Activated T-cell treated with anti-CD3 and anti-CD28 coated beads for 1 hour (primary cell): ENCODE results near the gene GSK3A.

Source experiments
- DNase-seq: peaks from one replicate; pipeline ENCODE4 v3.0.0-alpha.2; 2020; ENCODE audit warnings: low read depth

The GSK3A gene

GRCh38 chr19:42280815-42281145 lies 38.4 kb upstream of the GSK3A start:
- no peak for DNase-seq

- DNase-seq = peak; percentile 78
These were observed 37.8 kb upstream of the GSK3A start for GRCh38 chr19:42279902-42280814.

- no peak for DNase-seq
These were observed 36.9 kb upstream of the GSK3A start for GRCh38 chr19:42279155-42279901.

- DNase-seq = no peak
These were observed 36.2 kb upstream of the GSK3A start for GRCh38 chr19:42278452-42279154.

- no peak for DNase-seq
These were observed 35.5 kb upstream of the GSK3A start for GRCh38 chr19:42277821-42278451.

- no peak for DNase-seq
These were observed 34.4 kb upstream of the GSK3A start for GRCh38 chr19:42276821-42277220.

- DNase-seq = no peak
These were observed 33.9 kb upstream of the GSK3A start for GRCh38 chr19:42276284-42276683.

GRCh38 chr19:42275517-42275916 lies 33.1 kb upstream of the GSK3A start:
- no peak for DNase-seq

- DNase-seq = no peak
These were observed 32.7 kb upstream of the GSK3A start for GRCh38 chr19:42275103-42275502.

GRCh38 chr19:42274065-42274682 lies 31.8 kb upstream of the GSK3A start:
- DNase-seq = no peak

GRCh38 chr19:42273407-42274064 lies 31.1 kb upstream of the GSK3A start:
- DNase-seq = no peak

GRCh38 chr19:42272989-42273406 lies 30.6 kb upstream of the GSK3A start:
- DNase-seq = no peak

GRCh38 chr19:42272535-42272897 lies 30.1 kb upstream of the GSK3A start:
- DNase-seq = no peak

- DNase-seq = no peak
These were observed 29.6 kb upstream of the GSK3A start for GRCh38 chr19:42271861-42272534.

GRCh38 chr19:42271045-42271419 lies 28.6 kb upstream of the GSK3A start:
- no peak for DNase-seq

GRCh38 chr19:42270346-42271044 lies 28.1 kb upstream of the GSK3A start:
- peak; percentile 38 for DNase-seq

GRCh38 chr19:42269478-42270345 lies 27.3 kb upstream of the GSK3A start:
- no peak for DNase-seq

GRCh38 chr19:42268704-42269477 lies 26.5 kb upstream of the GSK3A start, which contains the start of gene CIC:
TSS of gene CIC (plus strand) at chr19:42269252. CDS start at chr19:42271784, 2,532 bp downstream.
- peak; percentile 98 for DNase-seq
